ENCODE results near the gene RNASE13.

DNA sequence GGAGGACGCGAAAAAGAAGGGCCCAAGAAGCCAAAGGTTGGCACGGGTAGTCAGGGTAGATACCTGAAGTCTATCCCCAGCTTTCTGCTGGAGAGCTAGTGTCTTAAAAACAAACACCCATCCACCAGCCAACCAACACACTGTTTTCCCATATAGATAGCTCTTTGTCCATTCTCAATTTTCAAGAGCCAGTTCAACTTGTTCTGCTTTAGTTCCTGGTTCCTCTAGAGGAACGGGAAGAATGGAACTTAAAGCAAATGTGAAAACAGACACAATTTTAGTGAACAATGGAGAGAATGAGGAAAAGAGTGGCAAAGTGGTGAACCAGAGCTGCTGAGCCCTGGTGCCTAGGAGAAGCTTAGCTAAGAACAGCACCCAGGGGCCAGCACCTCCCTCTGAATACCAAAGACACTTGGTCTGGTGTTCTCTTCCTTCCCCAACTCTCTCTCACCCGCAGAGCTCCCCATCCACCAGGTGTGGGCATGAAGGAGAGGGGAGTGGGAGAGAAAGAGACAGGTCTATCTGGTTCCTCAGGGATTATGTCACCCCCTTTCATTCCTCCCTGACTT lies 13.5 kb downstream of the RNASE13 start:
- TF ChIP-seq SIN3A (IDR thresholded peaks at IDR 0.05; ENCODE audit: low read depth) (no peak), POLR2A (IDR thresholded peaks at IDR 0.05; ENCODE audit: borderline replicate concordance, extremely low read depth, insufficient read depth, insufficient read length) (no peak), EZH2 (IDR thresholded peaks at IDR 0.05) (no peak)
